GM18517 (cell line): Measurements from ENCODE around the gene CLIC3.

ENCODE experiments used
- ATAC-seq: cut with Tn5 transposase; IDR thresholded peaks from one replicate; pipeline ENCODE4 v1.9.1; 2021; ENCODE audit warnings: mild to moderate bottlenecking, moderate library complexity; ENCODE audit not compliant: unreplicated experiment

CLIC3 gene

GRCh38 chr9:136969774-136970173 lies 26.6 kb downstream of the CLIC3 start:
- ATAC-seq, result no peak

DNA sequence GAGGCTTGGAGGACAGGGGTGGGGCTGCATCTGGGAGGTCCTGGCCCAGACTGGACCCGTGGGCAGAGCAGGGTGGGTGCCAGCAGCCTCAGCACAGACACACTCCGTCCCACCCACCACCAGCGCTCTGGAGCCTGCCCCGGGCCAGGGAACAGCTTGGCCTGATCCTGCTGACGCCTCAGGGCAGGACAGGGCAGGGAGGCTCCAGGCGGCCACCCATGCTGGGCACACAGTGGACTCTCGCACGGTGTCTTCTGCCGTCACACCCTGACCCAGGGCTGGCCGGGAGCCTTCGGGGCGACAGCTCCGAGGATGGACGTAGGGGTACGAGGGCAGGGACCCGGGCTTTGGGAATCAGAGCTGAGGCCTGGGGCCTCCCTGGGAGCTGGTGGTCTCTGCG lies 27.2 kb downstream of the CLIC3 start:
- ATAC-seq, result no peak

DNA sequence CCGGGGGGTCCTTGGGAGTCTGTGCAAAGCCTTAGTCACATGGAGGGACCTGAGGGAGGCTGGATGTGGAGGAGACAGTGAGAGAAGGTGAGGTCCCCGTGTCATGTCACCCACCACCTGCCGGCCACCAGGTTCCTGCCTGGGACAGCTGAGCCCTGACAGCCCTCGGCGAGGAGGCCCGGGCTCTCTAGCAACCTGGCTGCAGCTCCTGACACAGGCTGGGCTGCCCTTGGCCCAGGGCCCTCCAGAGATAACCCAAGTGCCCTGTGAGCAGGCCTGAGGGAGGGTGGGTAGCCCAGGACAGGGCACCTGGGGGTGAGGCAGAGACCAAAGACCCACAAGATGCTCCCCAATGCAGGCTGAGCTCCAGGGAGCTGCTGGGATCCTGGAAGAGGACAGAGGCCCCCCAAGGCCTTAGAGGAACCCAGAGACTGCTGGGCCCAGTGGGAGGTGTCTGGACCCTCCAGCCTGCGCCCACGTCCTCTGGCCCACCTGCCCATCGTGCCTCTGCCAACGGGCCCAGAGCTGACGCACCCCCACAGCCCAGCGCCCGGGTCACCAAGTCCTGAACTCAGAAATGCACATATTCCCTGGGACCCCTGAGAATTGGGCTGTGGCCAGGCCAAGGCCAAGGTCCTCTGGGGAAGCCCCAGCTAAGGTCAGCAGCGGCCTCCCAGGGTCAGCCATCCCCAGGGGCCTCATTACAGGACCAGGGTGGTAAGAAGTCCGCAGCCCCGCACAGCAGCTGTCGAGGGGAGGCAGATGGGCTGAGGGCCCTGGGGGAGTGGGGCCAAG lies 27.8 kb downstream of the CLIC3 start:
- ATAC-seq, result no peak

- no peak for ATAC-seq
Measured at GRCh38 chr9:136965771-136966484, 30.4 kb downstream of the CLIC3 start.

GRCh38 chr9:136964833-136965422 lies 31.4 kb downstream of the CLIC3 start:
- ATAC-seq, result no peak

DNA sequence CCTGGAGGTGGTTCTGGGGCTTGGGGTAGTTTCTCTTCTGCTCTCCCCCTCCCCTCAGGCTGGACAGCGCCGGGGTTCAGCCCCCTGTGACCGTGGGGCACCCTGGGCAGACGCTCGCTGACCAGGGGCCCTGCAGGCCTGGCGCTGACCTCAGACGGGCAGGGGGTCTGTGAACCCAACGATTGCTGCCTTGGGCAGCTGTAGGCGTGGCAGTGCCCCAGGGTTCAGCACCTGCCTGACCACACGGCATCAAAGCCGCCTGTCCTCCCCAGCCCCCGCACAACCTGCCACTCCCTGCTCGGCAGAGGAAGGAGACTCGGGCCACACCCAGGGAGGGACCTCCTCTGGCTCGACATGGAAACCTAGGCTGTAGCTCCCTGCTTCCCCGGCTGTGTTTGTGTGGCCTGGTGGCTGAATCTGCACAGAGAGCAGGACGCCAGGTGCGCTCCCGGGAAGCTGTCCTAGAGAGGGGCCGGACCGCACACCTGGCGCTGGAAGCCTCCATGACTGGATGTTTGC lies 32.1 kb downstream of the CLIC3 start:
- no peak for ATAC-seq

- no peak for ATAC-seq
Measured at GRCh38 chr9:136963751-136964150, 32.6 kb downstream of the CLIC3 start.

DNA sequence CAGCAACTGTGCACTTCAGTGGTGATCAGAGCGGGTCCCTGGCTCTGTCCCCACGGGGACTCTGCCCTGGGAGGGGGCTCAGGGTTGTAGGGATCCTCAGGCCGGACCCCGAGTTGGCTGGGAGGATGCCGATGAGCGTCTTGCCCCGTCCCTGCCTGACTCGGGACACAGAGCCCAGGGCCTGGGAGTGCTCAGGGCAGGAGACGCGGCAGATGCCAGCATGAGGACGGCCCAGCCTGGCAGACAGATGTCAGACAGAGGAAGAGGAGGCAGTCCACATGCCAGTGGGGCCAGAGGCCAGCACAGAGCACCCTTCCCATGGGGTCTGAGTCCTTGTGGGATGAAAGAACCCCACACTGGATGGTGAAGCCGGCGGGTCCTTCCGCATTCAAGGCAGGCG lies 33.0 kb downstream of the CLIC3 start:
- no peak for ATAC-seq

DNA sequence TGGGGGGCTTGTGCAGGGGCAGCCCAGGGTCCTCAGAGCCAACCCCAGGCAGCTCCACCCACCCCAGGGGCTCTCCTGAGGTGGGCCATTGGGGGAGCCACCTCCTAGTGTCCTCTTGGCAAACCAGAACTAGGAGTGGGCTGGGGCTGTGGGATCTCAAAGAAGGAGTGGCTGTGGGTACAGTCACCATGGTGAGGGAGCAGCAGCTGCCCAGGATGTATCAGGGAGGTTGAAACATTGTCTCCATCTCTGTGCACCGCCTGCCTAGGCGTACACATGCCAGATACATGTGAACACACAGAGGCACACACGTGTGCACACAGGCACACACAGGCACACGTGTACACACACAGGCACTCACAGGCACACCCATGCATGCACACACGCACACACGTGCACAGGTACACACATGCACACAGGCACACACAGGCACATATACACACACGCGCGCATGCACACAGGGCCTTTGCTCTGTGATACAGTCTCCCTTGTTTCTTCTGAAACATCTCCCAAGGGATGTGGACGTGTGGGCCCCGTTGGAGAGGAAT lies 33.6 kb downstream of the CLIC3 start:
- ATAC-seq, result no peak

- ATAC-seq, result no peak
Measured at GRCh38 chr9:136962163-136962562, 34.2 kb downstream of the CLIC3 start.

DNA sequence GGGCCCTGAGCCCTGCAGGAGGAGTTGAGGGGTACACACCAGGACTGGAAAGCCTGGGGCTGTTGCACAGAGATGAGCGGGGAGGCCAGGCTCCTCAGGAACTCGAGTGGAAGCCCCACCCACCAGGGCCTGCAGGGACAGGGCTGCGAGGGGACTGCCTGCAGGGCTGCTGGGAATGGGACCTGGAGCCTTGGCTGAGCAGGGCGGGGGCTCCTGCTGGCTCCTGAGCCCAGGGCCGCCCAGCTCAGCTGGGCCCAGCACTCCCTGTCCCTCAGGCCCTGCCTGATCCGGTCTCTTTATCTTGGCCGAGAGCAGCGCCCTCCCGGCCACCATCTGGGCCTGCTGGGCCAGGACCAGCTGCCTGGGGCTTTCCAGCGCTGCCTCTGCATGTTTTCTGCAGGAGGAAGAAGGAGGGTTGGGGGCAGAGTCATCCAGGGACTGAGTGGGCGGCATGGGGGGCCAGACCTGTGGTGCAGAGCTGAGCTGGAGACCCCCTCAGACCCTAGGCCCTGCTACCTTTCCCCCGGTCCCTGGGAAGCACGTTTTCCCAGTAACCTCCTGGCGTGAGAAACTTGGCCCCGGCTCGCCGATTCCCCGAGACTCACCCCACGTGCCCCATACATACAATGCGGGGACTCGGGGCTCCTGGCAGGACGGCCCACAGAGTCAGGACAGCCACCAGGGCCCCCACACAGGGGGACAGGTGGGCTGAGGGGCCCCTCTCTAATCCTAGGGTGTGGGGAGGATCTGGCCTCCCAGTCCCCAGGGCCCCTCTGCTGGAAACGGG lies 34.9 kb downstream of the CLIC3 start:
- no peak for ATAC-seq

GRCh38 chr9:136960938-136961275 lies 35.5 kb downstream of the CLIC3 start:
- ATAC-seq, result no peak

DNA sequence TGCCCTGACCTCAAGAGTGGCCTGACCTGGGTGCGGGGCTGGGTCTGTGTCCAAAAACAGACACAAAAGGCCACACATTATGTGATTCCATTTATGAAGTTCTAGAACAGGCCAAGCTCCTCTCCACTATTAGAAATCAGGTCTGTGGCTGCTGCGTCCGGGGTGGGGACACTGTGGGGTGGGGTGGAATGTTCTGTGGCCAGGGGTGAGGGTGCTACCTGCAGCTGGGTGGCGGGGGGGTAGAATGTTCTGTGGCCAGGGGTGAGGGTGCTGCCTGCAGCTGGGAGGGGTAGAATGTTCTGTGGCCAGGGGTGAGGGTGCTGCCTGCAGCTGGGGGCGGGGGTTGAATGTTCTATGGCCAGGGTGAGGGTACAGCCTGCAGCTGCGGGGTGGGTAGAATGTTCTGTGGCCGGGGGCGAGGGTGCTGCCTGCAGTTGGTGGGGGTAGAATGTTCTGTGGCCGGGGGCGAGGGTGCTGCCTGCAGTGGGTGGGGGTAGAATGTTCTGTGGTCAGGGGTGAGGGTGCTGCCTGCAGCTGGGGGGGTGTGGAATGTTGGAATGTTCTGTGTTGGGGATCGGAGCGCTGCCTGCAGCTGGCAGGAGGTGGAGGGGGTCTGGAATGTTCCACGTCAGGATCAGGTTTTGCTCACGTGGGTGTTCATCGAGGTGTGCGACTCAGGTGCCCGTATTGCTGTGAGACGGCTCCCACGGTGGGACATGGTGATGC lies 36.0 kb downstream of the CLIC3 start:
- ATAC-seq, result no peak

GRCh38 chr9:136958898-136959850 lies 37.2 kb downstream of the CLIC3 start:
- ATAC-seq, result no peak

DNA sequence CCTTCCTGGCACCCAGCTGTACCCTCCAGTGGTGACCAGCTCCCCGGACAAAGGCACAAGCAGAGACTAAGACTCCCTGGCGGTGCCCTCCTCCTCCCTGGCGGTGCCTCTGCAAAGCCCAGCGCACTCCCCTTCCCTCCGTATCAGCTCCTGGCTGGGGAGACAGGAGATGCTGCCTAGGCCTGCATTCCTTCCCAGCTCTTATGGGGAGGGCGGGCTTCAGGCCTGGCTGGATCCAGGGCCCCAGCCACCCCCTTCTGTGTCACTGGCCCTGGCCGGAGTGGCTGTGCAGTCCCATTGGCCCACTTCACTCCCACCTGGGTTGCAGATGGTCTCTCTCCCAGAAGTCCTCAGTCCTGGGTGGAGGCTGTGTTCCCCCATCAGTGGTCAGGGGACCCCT lies 37.9 kb downstream of the CLIC3 start:
- ATAC-seq, result no peak

- ATAC-seq, result no peak
Measured at GRCh38 chr9:136957901-136958300, 38.5 kb downstream of the CLIC3 start.

DNA sequence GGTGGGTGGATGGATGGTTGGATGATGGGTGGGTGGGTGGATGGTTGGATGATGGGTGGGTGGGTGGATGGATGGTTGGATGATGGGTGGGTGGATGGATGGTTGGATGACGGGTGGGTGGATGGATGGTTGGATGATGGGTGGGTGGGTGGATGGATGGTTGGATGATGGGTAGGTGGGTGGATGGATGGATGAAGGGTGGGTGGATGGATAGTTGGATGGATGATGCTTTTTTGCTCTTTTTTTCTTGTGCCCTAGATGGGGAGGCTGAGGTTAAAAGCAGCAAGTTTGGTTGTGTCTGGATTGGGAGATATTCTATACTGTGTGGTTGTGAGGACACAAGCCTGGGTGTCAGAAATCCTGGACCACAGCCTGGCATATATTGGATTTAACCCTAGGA lies 38.9 kb downstream of the CLIC3 start:
- no peak for ATAC-seq

- no peak for ATAC-seq
Measured at GRCh38 chr9:136956604-136957003, 39.8 kb downstream of the CLIC3 start.

DNA sequence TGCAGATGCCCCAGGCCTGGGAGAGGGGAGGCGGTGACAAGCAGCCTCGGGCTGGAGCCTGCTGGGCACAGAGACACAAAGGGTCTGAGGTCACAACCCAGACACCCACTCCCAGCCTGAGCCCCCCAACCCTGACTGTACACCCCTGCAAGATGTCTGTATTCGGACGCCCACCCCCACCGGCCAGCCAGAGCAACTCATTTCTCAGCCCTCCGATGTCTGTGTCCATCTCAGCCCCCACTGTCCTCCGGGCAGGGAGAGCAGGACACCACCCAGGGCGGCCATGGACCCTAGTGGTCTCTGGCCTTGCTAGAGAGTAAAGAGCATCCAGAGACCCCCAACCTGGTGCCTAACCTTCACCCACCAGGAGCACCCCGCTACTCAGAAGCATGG lies 40.4 kb downstream of the CLIC3 start:
- ATAC-seq, result no peak
